Measurements from ENCODE around the gene PHACTR4. TPM values are rescaled to one million over a fixed set of nuclear protein-coding genes. Genes with fewer than 3 reads are reported as not detected.
A peak's percentile ranks its signal among the peaks of the same experiment; 100 is the strongest.

The PHACTR4 gene
- total and polyA plus RNA-seq, 2 of the 4 experiments (the other 2 are of a cell fraction), result 7.5 to 15.0 TPM

- Histone ChIP-seq H2BK20ac (ENCODE audit: low read depth, low read length) (no peak overlapping the region), H3K23ac (ENCODE audit: low read depth, low read length) (no peak overlapping the region), H3K4me1 (ENCODE audit: control insufficient read depth, insufficient read depth, low read length) (peaks cover 2% of the 10 kb centered on the region; the same call in 1 of the 2 replicates), H2BK15ac (ENCODE audit: low read depth, low read length) (no peak overlapping the region), H3K27me3 (ENCODE audit: control insufficient read depth, insufficient read depth, low read length) (no peaks in the 10 kb centered on the region), H2AFZ (replicated peaks; ENCODE audit: low read length, poor library complexity) (no peak overlapping the region), H4K20me1 (ENCODE audit: insufficient read depth, low read length) (no peaks in the 10 kb centered on the region), H2BK5ac (ENCODE audit: low read depth, low read length, poor library complexity, severe bottlenecking) (no peak overlapping the region), H3K4ac (ENCODE audit: low read depth, low read length) (no peak overlapping the region), H3K4me2 (ENCODE audit: low read depth, low read length) (no peak overlapping the region), H3K9me3 (ENCODE audit: control insufficient read depth, insufficient read depth, low read length) (no peaks in the 10 kb centered on the region), H2AK5ac (ENCODE audit: low read depth, low read length) (no peak overlapping the region), H4K5ac (ENCODE audit: low read depth, low read length) (no peak overlapping the region), H3K36me3 (ENCODE audit: control insufficient read depth, insufficient read depth, low read length) (peaks cover 17% of the 10 kb centered on the region), H2AK9ac (replicated peaks; ENCODE audit: low read depth, low read length, poor library complexity) (no peak overlapping the region), H3K27ac (ENCODE audit: insufficient read depth, low read length) (no peak overlapping the region), H3K9ac (ENCODE audit: low read depth, low read length) (no peak overlapping the region; the same call in 1 of the 2 replicates), H2BK120ac (ENCODE audit: low read depth, low read length) (no peak overlapping the region), H3K9me1 (ENCODE audit: insufficient read depth, low read length) (peaks cover 6% of the 10 kb centered on the region; the same call in 1 of the 2 replicates), H3K4me3 (ENCODE audit: insufficient read depth, low read depth, low read length) (no peak overlapping the region), H3K79me1 (ENCODE audit: low read depth in 1 of 2, low read length in 2 of 2) (peaks cover 0 to 3% of the 10 kb centered on the region in 2 experiments; a peak in 1 of 4 replicates), H3K56ac (ENCODE audit: extremely low read depth, insufficient read depth, low read length) (no peak overlapping the region), H4K91ac (ENCODE audit: insufficient read depth, low read depth, low read length) (no peak overlapping the region), H4K8ac (ENCODE audit: low read depth in 2 of 2, low read length in 2 of 2) (no peak overlapping the region), H3K14ac (replicated peaks; ENCODE audit: low read depth, low read length) (no peak overlapping the region), H3K18ac (ENCODE audit: low read depth, low read length) (no peak overlapping the region)
- dilution Hi-C loops (cut with HindIII; ENCODE audit: low sequenced_read_pairs, unreplicated experiment), result no loop called here
- ChIA-PET POLR2A (ENCODE audit: unreplicated experiment) (interaction anchor here (0.5 to 0.6 kb wide), 2 partner anchors 55 to 97 kb away, joined by 3 to 4 read pairs; no protein-coding TSS in a partner anchor), CTCF (no interaction called here)
- intact Hi-C loops (cut with micrococcal nuclease), result no loop called here
- no peak for DNase-seq
- TF ChIP-seq NFE2L2 (IDR thresholded peaks at IDR 0.05; ENCODE audit: low read depth, low read length) (no peak), CEBPB (IDR thresholded peaks at IDR 0.05; ENCODE audit: low read depth, low read length) (no peak), ELK1 (IDR thresholded peaks at IDR 0.05; ENCODE audit: borderline replicate concordance, low read depth, low read length) (no peak), POLR2A (IDR thresholded peaks at IDR 0.05; ENCODE audit: low read depth, low read length) (no peak), RCOR1 (IDR thresholded peaks at IDR 0.05; ENCODE audit: insufficient replicate concordance, low read length) (no peak), BHLHE40 (IDR thresholded peaks at IDR 0.05; ENCODE audit: low read depth, low read length) (no peak), SMC3 (IDR thresholded peaks at IDR 0.05; ENCODE audit: low read depth, low read length) (no peak), CHD1 (IDR thresholded peaks at IDR 0.05; ENCODE audit: low read depth, low read length) (no peak), MAZ (IDR thresholded peaks at IDR 0.05; ENCODE audit: borderline replicate concordance, low read depth, low read length) (no peak), USF2 (IDR thresholded peaks at IDR 0.05; ENCODE audit: low read depth, low read length) (no peak), MAFK (IDR thresholded peaks at IDR 0.05; ENCODE audit: low read depth, low read length) (no peak), RAD21 (IDR thresholded peaks at IDR 0.05; ENCODE audit: low read length) (no peak), CTCF (conservative IDR thresholded peaks at IDR 0.05; ENCODE audit: low read depth, low read length) (no peak), FOS (IDR thresholded peaks at IDR 0.05; ENCODE audit: low read depth, low read length) (no peak)
- TSS peak; percentile 48 for BruUV-seq (replicated peaks)
- in situ Hi-C loops (cut with MboI; ENCODE audit: low sequenced_read_pairs), result no loop called here
- no CpG with 5 or more reads among the region's 4 CpGs for WGBS, 2 experiments (ENCODE audit: extremely low coverage in 2 of 2, insufficient read length in 1 of 2)
- no peak; the same call in 1 of the 2 replicates for ATAC-seq (ENCODE audit: low read depth)
Measured at GRCh38 chr1:28499553-28499952, 130.0 kb downstream of the PHACTR4 start.
